NCI-H524 treated with DMSO at 0.1 percent for 48 hours (cell line): ENCODE measurements around the gene PCBP3.
"Not testable (repeated sequence)": the region's sequence is repeated elsewhere in the genome, so short reads cannot be mapped to it uniquely, and the experiment has no call there.

Experiments used
- DNase-seq: peaks from one replicate; lab custom pipeline; 2025; lab: John Stamatoyannopoulos, UW

PCBP3 gene

GRCh38 chr21:45678790-45679189, 35.3 kb downstream of the PCBP3 start:
- not testable (repeated sequence) for DNase-seq

- DNase-seq = no peak
Measured at GRCh38 chr21:45680215-45680614, 36.7 kb downstream of the PCBP3 start.

GRCh38 chr21:45695086-45695485, 51.6 kb downstream of the PCBP3 start:
- DNase-seq = no peak

- DNase-seq = no peak
Measured at GRCh38 chr21:45698493-45699184, 55.1 kb downstream of the PCBP3 start.

GRCh38 chr21:45699251-45699942, 55.9 kb downstream of the PCBP3 start:
- DNase-seq = no peak

GRCh38 chr21:45699966-45700365, 56.4 kb downstream of the PCBP3 start:
- DNase-seq = no peak

GRCh38 chr21:45700461-45700860, 56.9 kb downstream of the PCBP3 start:
- DNase-seq = no peak

GRCh38 chr21:45704311-45705108, 61.0 kb downstream of the PCBP3 start:
- no peak for DNase-seq

- DNase-seq = no peak
Measured at GRCh38 chr21:45706299-45706698, 62.8 kb downstream of the PCBP3 start.

- DNase-seq = no peak
Measured at GRCh38 chr21:45709173-45709572, 65.6 kb downstream of the PCBP3 start.

GRCh38 chr21:45709696-45710268, 66.3 kb downstream of the PCBP3 start:
- no peak for DNase-seq

GRCh38 chr21:45710306-45710705, 66.8 kb downstream of the PCBP3 start:
- not testable (repeated sequence) for DNase-seq

- DNase-seq = no peak
Measured at GRCh38 chr21:45713613-45714012, 70.1 kb downstream of the PCBP3 start.

- no peak for DNase-seq
Measured at GRCh38 chr21:45715441-45715840, 71.9 kb downstream of the PCBP3 start.

- no peak for DNase-seq
Measured at GRCh38 chr21:45718413-45718812, 74.9 kb downstream of the PCBP3 start.

- DNase-seq = no peak
Measured at GRCh38 chr21:45719177-45719802, 75.8 kb downstream of the PCBP3 start.

GRCh38 chr21:45720204-45720603, 76.7 kb downstream of the PCBP3 start:
- not testable (repeated sequence) for DNase-seq

GRCh38 chr21:45721671-45722070, 78.1 kb downstream of the PCBP3 start:
- DNase-seq = no peak

- no peak for DNase-seq
Measured at GRCh38 chr21:45723049-45723958, 79.8 kb downstream of the PCBP3 start.

- no peak for DNase-seq
Measured at GRCh38 chr21:45724345-45724961, 80.9 kb downstream of the PCBP3 start.
